DND-41 (cell line): ENCODE results near the gene ASPSCR1.
A peak's percentile ranks its signal among the peaks of the same experiment; 100 is the strongest.
"Not testable (repeated sequence)": the region's sequence is repeated elsewhere in the genome, so short reads cannot be mapped to it uniquely, and the experiment has no call there.

Source experiments
- ATAC-seq: fragments of 200-7000 bp; cut with Tn5 transposase; 3 replicates; pipeline ENCODE4 v1.9.1; 2021; ENCODE audit warnings: low read depth; ENCODE audit not compliant: insufficient read depth
- DNase-seq: peaks from one replicate; pipeline ENCODE4 v3.0.0-alpha.2; 2020
- H2AFZ ChIP-seq: 2 replicates; pipeline ENCODE4 v1.6.0; 2012; ENCODE audit warnings: low read depth, low read length
- H3K27ac ChIP-seq: 2 replicates; pipeline ENCODE4 v1.5.1; 2012; ENCODE audit warnings: low read length, inconsistent platforms
- H3K27me3 ChIP-seq: fragments of 200-600 bp; sonication (generic); 2 replicates; pipeline ENCODE4 v1.6.0; 2012; ENCODE audit warnings: low read length, mild to moderate bottlenecking, inconsistent platforms; ENCODE audit not compliant: insufficient read depth, poor library complexity
- H3K36me3 ChIP-seq: 2 replicates; pipeline ENCODE4 v1.5.1; 2012; ENCODE audit warnings: low read length, inconsistent platforms; ENCODE audit not compliant: insufficient read depth
- H3K4me1 ChIP-seq: 2 replicates; pipeline ENCODE4 v1.5.1; 2012; ENCODE audit warnings: mild to moderate bottlenecking, low read length; ENCODE audit not compliant: insufficient read depth
- H3K4me2 ChIP-seq: 2 replicates; pipeline ENCODE4 v1.6.0; 2012; ENCODE audit warnings: mild to moderate bottlenecking, moderate library complexity, low read length, inconsistent platforms; ENCODE audit not compliant: insufficient read depth
- H3K4me3 ChIP-seq, 2 experiments: fragments of 200-600 bp in 1 of 2; shearing (Covaris generic) in 1 of 2; 2 replicates each; pipeline ENCODE4 v1.5.1; 2012 to 2016; ENCODE audit warnings: inconsistent platforms in 2 of 2, low read length in 2 of 2, mild to moderate bottlenecking in 2 of 2, low read depth in 1 of 2, moderate library complexity in 1 of 2
- H3K79me2 ChIP-seq: 2 replicates; pipeline ENCODE4 v1.6.0; 2012; ENCODE audit warnings: low read length, inconsistent platforms; ENCODE audit not compliant: insufficient read depth
- H3K9ac ChIP-seq: 2 replicates; pipeline ENCODE4 v1.6.0; 2012; ENCODE audit warnings: low read depth, mild to moderate bottlenecking, inconsistent platforms, low read length, moderate library complexity
- H3K9me3 ChIP-seq: 2 replicates; pipeline ENCODE4 v1.5.1; 2012; ENCODE audit warnings: low read length, moderate library complexity, mild to moderate bottlenecking, inconsistent platforms; ENCODE audit not compliant: insufficient read depth, severe bottlenecking
- H4K20me1 ChIP-seq: 2 replicates; pipeline ENCODE4 v1.6.0; 2012; ENCODE audit warnings: low read length; ENCODE audit not compliant: insufficient read depth
- CTCF ChIP-seq: IDR thresholded peaks from 2 replicates; pipeline ENCODE4 v1.5.1; 2012; ENCODE audit warnings: borderline replicate concordance, low read length, moderate library complexity, mild to moderate bottlenecking; ENCODE audit not compliant: poor library complexity, severe bottlenecking; ENCODE audit errors: extremely low read depth
- EZH2 ChIP-seq: IDR thresholded peaks from 3 replicates; pipeline ENCODE4 v1.6.1; 2012; ENCODE audit warnings: borderline replicate concordance, low read depth, mild to moderate bottlenecking, moderate library complexity, low read length, inconsistent platforms; ENCODE audit not compliant: severe bottlenecking

Gene ASPSCR1

GRCh38 chr17:81980122-81980521, 2.7 kb downstream of the ASPSCR1 start:
- no peaks in the 10 kb centered on the region for H3K9me3 ChIP-seq
- 0 out of 2 replicates have a peak, but pooled peaks cover 4% of the 10 kb centered on the region for H4K20me1 ChIP-seq
- no peaks in the 10 kb centered on the region for H3K27me3 ChIP-seq
- no peak overlapping the region for H3K9ac ChIP-seq
- H3K4me2 ChIP-seq: no peak overlapping the region
- peaks cover 29% of the 10 kb centered on the region for H3K36me3 ChIP-seq
- no peak for DNase-seq
- H3K27ac ChIP-seq: no peak overlapping the region
- peaks cover 14% of the 10 kb centered on the region for H3K79me2 ChIP-seq
- H2AFZ ChIP-seq: no peak overlapping the region
- peaks cover 38% of the 10 kb centered on the region for H3K4me1 ChIP-seq
- ATAC-seq: no peak
- no peak overlapping the region for H3K4me3 ChIP-seq
- TF ChIP-seq EZH2: no peak
- no peak for TF ChIP-seq CTCF

GRCh38 chr17:81980707-81981343, 3.4 kb downstream of the ASPSCR1 start:
- ATAC-seq (no peak), DNase-seq (peak; percentile 30)
- no peak overlapping the region for H2AFZ ChIP-seq
- peaks cover 38% of the 10 kb centered on the region for H3K4me1 ChIP-seq
- peaks cover 35% of the 10 kb centered on the region for H3K36me3 ChIP-seq
- no peak overlapping the region for H3K4me2 ChIP-seq
- H3K27me3 ChIP-seq: no peaks in the 10 kb centered on the region
- peaks cover 14% of the 10 kb centered on the region for H3K79me2 ChIP-seq
- H3K9ac ChIP-seq: no peak overlapping the region
- H3K4me3 ChIP-seq: no peak overlapping the region
- H3K27ac ChIP-seq: no peak overlapping the region
- H3K9me3 ChIP-seq: no peaks in the 10 kb centered on the region
- 0 out of 2 replicates have a peak, but pooled peaks cover 5% of the 10 kb centered on the region for H4K20me1 ChIP-seq
- TF ChIP-seq EZH2: no peak

GRCh38 chr17:81981511-81981910, 4.1 kb downstream of the ASPSCR1 start:
- ATAC-seq, H3K9me3 ChIP-seq, H3K4me3 ChIP-seq, H3K9ac ChIP-seq, H4K20me1 ChIP-seq, DNase-seq, H2AFZ ChIP-seq, H3K27me3 ChIP-seq, H3K27ac ChIP-seq, H3K4me2 ChIP-seq: not testable (repeated sequence)
- H3K36me3 ChIP-seq: peaks cover 40% of the 10 kb centered on the region
- H3K79me2 ChIP-seq: peaks cover 14% of the 10 kb centered on the region
- H3K4me1 ChIP-seq: peaks cover 31% of the 10 kb centered on the region

- peaks cover 6% of the 10 kb centered on the region for H3K79me2 ChIP-seq
- no peak for DNase-seq
- no peak overlapping the region for H3K4me3 ChIP-seq
- H3K27ac ChIP-seq: no peak overlapping the region
- no peak overlapping the region for H2AFZ ChIP-seq
- peaks cover 21% of the 10 kb centered on the region for H3K4me1 ChIP-seq
- 0 out of 2 replicates have a peak, but pooled peaks cover 8% of the 10 kb centered on the region for H4K20me1 ChIP-seq
- H3K36me3 ChIP-seq: peaks cover 43% of the 10 kb centered on the region
- no peak overlapping the region for H3K9ac ChIP-seq
- no peaks in the 10 kb centered on the region for H3K9me3 ChIP-seq
- no peak for TF ChIP-seq CTCF
- no peak for TF ChIP-seq EZH2
- ATAC-seq: no peak
- H3K27me3 ChIP-seq: no peaks in the 10 kb centered on the region
- no peak overlapping the region for H3K4me2 ChIP-seq
Observed at GRCh38 chr17:81983011-81983638, 5.7 kb downstream of the ASPSCR1 start.
